ENCODE measurements around the gene PSMB4.
"Not testable (repeated sequence)": the region's sequence is repeated elsewhere in the genome, so short reads cannot be mapped to it uniquely, and the experiment has no call there.

DNA sequence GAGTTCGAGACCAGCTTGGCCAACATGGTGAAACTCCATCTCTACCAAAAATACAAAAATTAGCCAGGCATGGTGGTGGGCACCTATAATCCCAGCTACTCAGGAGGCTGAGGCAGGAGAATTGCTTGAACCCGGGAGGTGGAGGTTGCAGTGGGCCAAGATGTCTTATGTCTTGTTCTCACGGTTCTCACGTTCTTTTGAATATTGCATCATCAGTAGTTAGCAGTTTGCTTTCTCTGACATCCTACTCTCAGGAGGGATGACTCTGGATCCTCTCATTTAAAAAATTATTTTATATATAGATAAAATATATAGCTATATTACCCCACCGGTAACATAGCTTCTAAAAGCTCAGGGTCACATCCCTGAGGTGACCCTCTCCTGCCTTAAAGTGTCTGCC, 3.1 kb upstream of the PSMB4 start:
- TF ChIP-seq, protein P1, sequence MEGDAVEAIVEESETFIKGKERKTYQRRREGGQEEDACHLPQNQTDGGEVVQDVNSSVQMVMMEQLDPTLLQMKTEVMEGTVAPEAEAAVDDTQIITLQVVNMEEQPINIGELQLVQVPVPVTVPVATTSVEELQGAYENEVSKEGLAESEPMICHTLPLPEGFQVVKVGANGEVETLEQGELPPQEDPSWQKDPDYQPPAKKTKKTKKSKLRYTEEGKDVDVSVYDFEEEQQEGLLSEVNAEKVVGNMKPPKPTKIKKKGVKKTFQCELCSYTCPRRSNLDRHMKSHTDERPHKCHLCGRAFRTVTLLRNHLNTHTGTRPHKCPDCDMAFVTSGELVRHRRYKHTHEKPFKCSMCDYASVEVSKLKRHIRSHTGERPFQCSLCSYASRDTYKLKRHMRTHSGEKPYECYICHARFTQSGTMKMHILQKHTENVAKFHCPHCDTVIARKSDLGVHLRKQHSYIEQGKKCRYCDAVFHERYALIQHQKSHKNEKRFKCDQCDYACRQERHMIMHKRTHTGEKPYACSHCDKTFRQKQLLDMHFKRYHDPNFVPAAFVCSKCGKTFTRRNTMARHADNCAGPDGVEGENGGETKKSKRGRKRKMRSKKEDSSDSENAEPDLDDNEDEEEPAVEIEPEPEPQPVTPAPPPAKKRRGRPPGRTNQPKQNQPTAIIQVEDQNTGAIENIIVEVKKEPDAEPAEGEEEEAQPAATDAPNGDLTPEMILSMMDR (IDR thresholded peaks at IDR 0.05; ENCODE audit: insufficient read depth, low read depth, low read length): not testable (repeated sequence)
- TF ChIP-seq EZH2 (IDR thresholded peaks at IDR 0.05; ENCODE audit: insufficient read depth, low read length): not testable (repeated sequence)
